GM18511 (cell line): Measurements from ENCODE around the gene MC1R.

ENCODE experiments used
- ATAC-seq: cut with Tn5 transposase; IDR thresholded peaks from one replicate; pipeline ENCODE4 v1.9.1; 2021; ENCODE audit warnings: mild to moderate bottlenecking, moderate library complexity; ENCODE audit not compliant: unreplicated experiment

Gene MC1R

GRCh38 chr16:89895482-89896250 lies 23.0 kb upstream of the MC1R start:
- ATAC-seq: no peak

DNA sequence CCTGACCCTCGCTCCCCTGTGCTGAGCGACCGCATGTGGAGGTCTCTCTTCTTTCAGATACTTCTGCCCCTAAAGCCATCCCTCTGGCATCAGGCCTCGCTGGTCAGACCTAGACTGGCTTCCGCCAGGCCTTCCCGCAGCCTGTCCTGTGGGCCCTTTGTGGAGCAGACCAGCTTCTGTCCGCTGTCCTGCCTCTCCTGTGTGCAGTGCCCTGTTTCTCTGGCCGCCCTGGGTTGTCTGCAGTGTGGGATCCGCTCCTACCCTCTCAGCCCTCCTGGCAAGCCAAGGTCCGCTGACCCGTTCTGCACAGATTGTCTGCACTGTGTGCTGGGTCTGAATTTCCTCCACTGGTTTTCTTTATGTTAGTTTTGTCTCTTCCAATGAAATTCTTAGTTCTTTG lies 21.5 kb upstream of the MC1R start:
- no peak for ATAC-seq

GRCh38 chr16:89898201-89898967 lies 20.3 kb upstream of the MC1R start:
- no peak for ATAC-seq

GRCh38 chr16:89899879-89900481 lies 18.7 kb upstream of the MC1R start:
- ATAC-seq: no peak

GRCh38 chr16:89900885-89901284 lies 17.8 kb upstream of the MC1R start:
- no peak for ATAC-seq

- no peak for ATAC-seq
Measured at GRCh38 chr16:89902980-89903379, 15.7 kb upstream of the MC1R start.

GRCh38 chr16:89903908-89904515 lies 14.7 kb upstream of the MC1R start:
- no peak for ATAC-seq

- ATAC-seq: no peak
Measured at GRCh38 chr16:89904606-89905510, 13.8 kb upstream of the MC1R start.

- no peak for ATAC-seq
Measured at GRCh38 chr16:89905511-89906139, 13.0 kb upstream of the MC1R start.

DNA sequence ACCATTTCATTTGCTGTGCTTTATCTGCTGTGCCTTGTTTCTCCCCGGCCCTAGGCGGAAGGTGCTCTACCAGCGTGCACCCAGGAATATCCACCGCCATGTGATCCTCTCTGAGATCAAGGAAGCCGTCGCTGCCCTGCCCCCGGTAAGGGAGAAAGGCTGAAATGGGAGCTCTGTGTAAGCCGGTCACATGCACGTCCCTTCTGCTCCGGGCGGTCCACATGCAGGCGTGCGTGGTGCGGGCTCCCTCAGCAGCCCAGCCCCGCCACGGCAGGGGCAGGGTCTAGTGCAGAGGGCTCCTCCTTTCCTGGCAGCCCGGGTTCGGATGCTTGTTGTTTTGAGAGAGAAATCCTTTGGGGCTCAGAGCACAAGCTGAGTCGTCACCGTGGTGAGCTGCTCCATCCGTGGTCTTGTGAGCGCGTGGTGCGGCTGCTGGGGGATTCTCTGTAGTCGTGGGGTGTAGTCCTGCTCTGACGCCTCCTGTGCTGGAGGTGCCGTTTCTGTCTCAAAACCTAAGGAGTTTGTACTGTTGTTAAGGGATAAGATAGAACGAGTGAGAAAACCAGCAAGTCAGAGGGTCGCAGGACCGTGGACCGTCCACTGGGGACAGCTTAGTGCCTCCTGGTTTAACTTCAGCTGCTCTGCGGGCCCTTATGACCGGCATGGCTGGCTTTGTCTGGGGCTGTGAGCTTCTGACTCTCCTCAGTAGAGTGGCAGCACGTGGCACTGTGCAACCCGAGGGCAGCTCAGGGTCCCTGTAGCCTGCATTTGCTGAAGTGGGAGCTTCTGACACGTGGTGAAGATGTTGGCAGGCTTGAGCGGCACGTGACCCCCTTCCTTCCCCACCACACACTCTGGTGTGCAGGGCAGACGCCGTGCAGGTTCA lies 12.3 kb upstream of the MC1R start:
- ATAC-seq: no peak

DNA sequence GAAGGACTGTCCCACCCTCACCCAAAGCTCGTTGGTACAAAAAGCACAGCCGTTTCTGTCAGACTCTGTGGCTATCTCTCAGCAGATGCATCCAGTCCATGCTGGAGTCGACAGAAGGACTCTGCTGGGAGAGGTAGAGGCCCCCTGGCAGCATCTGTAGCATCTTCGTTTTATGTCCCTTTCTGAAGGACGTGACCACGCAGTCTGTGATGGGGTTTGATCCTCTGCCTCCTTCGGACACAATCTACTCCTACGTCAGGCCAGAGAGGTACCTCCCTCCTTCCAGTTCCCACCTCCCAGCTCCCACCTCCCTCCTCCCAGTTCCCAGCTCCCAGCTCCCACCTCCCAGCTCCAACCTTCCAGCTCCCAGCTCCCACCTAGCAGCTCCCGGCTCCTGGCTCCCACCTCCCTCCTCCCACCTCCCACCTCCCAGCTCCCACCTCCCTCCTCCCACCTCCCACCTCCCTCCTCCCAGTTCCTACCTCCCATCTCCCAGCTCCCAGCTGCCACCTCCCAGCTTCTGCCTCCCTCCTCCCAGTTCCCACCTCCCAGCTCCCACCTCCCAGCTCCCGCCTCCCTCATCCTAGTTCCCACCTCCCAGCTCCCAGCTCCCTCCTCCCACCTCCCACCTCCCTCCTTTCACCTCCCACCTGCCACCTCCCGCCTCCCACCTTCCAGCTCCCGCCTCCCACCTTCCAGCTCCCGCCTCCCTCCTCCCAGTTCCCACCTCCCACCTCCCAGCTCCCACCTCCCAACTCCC lies 11.4 kb upstream of the MC1R start:
- ATAC-seq: no peak

DNA sequence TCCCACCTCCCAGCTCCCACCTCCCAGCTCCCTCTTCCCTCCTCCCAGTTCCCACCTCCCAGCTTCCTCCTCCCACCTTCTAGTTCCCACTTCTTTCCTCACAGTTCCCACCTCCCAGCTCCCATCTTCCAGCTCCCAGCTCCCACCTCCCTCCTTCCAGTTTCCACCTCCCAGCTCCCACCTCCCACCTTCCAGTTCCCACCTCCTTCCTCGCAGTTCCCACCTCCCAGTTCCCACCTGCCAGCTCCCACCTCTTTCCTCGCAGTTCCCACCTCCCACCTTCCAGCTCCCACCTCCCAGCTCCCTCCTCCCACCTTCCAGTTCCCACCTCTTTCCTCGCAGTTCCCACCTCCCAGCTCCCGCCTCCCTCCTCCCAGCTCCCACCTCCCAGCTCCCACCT lies 10.4 kb upstream of the MC1R start:
- no peak for ATAC-seq

DNA sequence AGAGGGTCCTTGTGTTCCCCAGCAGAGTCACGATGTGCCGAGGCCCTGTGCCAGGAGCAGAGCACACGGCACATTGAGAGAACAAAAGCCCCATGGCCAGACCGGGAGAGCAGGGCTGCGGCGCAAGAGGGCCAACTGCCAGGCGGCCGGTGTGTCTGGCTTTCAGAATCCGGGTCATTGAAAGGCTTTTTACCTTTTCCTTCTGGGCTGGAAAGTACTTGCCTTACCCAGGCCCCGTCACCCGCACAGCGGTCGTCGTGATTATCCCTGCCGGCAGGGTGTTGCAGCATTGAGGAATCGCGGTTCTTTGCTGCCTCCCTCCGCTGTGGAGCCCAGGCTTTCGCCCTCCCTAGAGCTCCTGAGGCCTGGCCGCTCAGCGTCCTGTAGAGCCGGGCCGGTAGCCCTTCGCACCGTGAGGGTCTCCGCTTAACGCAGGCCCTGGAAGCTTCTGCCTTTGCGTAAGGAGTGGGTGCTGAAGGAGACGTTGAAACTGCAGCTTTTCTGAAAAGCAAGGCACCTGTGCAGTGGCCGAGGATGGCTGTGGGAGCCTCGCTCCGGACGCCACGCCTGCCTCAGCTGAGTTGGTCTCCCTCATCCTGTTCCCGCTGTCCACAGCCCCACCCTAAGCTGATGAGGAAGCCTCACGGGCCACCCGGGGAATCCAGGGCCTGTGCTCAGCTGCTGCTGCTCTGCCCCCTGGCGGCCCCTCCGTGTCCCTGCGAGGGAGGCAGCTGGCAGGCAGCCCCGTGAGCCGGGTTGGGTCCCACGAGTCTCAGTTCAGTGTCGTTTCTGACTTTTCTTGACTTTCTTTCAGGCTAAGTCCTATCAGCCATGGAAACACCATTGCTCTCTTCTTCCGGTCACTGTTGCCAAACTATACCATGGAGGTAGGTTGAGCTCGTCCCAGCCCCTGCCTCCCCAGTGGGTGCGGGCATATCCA lies 8.6 kb upstream of the MC1R start:
- no peak for ATAC-seq

DNA sequence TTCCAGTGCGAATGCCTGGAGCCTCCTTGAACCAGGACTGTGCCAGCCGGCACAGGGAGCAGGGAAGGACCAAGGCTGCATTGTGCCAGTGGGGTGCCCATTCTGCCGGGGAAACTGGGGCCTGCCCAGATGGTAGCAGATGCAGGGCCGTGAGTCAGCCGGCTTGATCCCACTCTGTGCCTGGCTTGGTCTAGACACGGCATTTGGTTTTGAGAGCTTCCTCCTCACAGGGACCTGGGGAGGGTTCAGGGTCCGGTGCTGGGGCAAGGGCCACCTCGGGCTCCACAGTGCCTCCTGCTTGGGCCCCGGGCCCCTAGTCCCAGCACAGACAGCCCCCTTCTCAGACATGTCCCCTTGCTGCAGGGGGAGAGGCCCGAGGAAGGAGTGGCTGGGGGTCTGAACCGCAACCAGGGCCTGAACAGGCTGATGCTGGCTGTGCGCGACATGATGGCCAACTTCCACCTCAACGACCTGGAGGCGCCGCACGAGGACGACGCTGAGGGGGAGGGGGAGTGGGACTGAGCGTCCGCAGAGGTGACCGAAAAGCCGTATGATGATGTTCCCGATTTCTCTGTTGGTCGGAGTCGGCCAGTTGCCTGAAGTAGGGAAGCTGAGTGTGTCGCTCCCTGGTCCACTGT lies 7.8 kb upstream of the MC1R start:
- no peak for ATAC-seq

DNA sequence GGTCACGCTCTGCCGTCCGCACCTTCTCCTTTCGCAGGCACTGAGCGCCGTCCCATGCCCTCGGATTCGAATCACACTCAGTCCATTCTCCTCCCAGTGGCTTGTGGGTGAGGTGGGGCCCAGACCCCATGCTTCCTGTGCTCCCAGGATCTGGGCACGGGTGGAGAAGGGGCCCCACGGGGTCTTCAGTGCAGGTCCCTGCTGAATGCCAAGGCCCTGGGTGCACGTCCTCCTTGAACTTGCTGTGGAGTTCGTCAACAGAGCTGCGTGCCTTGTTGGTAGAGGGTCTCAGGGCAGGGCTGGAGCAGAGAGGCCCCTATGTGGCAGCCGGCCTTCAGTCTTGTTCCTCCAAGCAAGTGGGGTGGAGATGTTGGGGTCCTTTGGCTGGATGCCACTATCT lies 7.3 kb upstream of the MC1R start:
- ATAC-seq: no peak

DNA sequence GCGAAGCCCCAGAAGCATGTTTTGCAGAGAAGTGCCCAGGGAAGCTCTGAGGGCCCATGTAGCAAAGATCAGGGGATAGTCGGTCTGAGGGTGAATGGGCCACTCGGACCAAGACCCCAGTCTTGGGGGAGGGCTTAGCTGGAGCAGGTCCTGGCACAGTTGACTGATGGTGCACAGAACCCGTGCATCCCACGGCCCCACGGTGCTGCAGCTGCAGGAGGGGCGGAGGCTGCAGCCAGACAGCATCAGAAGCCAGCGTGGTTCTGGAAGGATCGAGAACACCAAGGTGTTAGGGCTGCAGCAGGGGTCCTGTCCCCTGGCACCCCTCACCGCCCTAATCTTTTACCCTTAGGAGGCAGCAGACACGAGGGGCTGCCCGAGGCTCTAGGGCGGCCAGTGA lies 6.5 kb upstream of the MC1R start:
- no peak for ATAC-seq

- ATAC-seq: no peak
Measured at GRCh38 chr16:89912627-89913026, 6.0 kb upstream of the MC1R start.
